Activated CD4-positive, alpha-beta T cell treated with anti-CD3 and anti-CD28 coated beads, Interleukin-2, amount 50 U/mL, for 4 hours (primary cell): ENCODE measurements around the gene GTF2F2.

Experiments used
- DNase-seq, 2 experiments: peaks; one replicate each; pipeline ENCODE4 v3.0.0-alpha.2; 2020

The GTF2F2 gene

GRCh38 chr13:45132369-45133064 is 12.2 kb downstream of the GTF2F2 start:
- DNase-seq: no peak

DNA sequence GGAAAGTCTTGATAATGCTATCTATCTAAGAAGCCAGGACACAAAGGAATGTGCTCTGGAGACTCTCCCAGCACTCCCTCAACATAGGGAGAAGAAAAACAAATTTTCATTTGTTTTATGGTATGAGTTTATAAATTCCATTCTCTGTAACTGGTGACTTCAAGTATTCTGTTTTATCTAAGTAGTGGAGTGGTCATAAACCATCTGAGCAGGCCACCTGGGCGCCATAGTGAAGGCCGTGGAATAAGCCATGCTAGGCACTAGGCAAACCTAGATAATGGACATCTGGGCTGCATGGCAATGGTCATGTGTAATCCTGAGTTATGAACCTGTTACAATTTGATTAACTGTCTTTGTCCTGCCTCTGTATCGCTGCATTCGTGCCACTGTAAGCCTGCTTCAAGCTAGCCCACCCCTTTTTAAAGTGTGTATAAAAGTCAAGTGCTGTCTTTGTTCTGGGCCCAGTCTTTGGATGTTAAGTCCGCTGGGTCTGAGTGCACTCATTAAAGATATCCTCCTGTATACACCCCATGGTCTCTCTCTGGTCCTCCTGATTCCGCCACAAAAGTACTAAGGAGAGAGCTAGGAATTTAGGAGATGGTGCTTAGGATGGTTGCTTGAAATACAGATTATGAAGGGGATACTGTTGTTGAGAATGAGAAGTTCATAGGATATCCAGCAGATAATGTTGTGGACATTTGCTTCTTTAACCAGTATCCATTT is 13.2 kb downstream of the GTF2F2 start:
- no peak for DNase-seq

DNA sequence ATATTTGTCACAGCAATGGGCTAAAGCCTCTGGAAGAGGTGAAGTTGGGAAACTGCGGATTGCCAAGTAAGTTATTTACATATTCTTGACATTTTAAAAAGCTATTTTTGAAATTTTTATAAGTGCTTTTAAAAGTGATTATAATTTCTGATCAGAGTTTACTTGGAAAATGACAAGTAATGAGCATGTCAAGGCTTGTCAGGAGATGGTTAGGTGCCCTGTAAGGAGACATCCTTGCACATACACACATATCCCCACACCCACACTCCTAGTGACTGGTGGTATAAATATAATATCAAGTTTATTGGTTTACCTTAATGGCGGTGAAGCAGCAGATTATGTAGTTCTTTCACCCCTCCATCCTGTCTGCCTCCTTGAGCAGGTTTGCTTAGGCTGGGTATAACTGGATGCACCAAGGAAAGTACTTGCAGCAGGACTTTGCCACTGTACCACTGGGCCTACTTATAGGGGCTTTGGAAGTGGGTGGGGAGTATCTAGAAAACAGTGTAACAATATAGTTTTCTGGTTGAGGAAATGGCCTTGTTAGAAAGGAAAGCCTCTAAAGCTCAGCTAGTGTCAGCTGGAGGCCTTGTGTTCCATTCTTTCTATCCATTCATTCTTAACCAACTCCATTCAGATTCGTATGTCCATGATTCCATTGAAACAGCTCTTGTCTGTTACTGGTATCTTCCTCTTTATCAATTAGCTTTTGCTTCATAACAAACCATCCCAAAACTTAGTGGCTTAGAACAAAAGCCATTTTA is 16.6 kb downstream of the GTF2F2 start:
- no peak for DNase-seq

DNA sequence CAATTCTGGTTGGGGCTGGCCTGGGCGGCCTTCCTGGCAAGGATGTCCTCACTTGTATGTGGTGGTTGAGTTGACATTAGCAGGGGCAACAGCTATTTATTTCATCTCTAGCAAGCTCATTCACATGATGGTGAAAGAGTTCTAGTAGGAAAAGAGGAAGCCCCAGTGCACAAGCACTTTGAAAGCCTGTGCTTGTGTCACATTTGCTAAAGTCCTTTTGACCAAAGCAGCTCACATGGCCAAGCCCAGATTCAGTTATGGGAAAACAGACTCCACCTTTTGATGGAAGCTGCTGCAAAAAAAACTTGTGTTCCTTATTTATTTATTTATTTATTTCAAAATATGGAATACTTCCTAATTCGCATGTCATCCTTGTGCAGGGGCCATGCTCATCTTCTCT is 17.2 kb downstream of the GTF2F2 start:
- DNase-seq: no peak

GRCh38 chr13:45138282-45138681 is 18.0 kb downstream of the GTF2F2 start:
- no peak for DNase-seq

- DNase-seq: no peak
Observed at GRCh38 chr13:45141369-45141768, 21.1 kb downstream of the GTF2F2 start.

GRCh38 chr13:45142440-45143345 is 22.4 kb downstream of the GTF2F2 start:
- no peak for DNase-seq

DNA sequence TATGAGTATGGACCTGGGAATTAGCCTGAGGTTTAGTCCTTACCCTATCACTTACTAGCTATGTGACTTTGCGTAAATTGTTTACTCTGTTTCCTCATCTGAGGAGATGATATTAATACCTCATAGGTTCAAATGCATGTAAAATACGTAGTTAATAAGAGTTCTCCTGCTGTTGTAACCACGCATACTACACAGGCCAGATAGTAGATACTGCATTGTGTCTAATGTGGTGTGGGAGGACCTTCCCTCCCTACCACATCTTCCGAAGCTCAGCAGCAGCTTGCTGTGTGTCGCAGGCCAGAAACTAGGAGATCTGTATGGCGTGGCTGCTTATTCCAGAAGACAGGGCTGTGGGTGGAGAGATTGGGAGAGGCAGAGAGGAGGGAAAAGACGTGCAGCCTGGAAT is 23.0 kb downstream of the GTF2F2 start:
- DNase-seq: no peak

GRCh38 chr13:45149964-45150363 is 29.7 kb downstream of the GTF2F2 start:
- DNase-seq: no peak

GRCh38 chr13:45156565-45157361 is 36.5 kb downstream of the GTF2F2 start:
- DNase-seq: no peak

GRCh38 chr13:45162194-45162593 is 41.9 kb downstream of the GTF2F2 start:
- no peak for DNase-seq

GRCh38 chr13:45162821-45163220 is 42.5 kb downstream of the GTF2F2 start:
- DNase-seq: no peak

DNA sequence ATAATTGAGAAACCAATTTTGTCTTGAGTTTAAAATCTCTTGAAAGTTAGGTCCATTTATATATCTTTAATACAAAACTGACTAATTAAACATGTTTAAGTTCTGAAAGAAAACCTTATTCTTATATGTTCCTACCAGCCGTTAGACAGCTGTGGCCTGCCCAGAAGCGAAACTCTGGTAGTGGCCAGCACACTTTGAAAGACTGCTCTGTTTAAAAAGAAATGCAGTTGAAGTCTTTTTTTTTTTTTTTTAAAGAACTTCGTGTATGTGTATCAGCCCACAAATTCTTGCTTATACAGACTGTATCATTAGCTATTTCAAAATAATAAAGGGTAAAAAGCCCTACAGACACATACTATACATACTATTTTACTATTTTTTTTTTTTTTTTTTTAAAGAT is 46.5 kb downstream of the GTF2F2 start:
- DNase-seq: no peak

DNA sequence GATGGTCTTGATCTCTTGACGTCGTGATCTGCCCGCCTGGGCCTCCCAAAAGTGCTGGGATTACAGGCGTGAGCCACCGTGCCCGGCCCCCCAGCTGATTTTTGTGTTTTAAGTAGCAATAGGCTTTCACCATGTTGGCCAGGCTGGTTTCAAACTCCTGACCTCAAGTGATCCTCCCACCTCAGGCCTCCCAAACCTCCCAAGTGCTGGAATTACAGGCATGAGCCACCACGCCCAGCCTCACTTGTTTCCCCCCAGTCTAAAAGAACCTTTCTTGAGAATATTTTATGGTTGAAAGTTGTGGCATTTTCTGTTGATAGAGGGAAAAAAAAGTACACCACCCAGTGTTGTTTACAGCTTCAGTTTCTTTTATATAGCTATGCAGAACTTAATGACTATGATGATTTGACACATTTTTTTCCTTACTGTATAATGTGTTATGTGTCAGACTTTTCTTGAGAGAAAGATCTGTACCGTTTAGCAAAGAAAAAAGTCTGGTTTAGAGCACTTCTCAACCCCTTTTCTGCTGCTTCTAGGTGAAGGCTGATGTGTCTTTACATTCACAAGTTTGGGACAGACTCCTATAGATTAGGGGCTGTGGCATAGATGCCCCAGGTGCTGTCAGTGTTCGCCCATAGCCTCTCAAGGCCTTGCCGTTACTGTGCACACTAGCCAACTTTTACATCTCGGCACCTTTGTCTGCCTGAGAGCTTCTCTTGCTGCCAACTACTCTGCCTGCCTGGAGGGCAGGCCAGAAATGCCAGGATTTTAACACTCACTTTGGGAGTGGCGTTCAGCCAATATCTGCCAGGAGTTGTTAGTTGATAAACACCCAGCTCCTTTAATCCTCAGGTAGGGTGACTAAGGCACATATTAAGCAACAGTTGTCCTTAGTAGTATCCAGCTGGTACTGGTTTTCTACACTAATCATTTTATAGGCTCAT is 47.6 kb downstream of the GTF2F2 start:
- DNase-seq: no peak

GRCh38 chr13:45168555-45168930 is 48.2 kb downstream of the GTF2F2 start:
- no peak for DNase-seq

DNA sequence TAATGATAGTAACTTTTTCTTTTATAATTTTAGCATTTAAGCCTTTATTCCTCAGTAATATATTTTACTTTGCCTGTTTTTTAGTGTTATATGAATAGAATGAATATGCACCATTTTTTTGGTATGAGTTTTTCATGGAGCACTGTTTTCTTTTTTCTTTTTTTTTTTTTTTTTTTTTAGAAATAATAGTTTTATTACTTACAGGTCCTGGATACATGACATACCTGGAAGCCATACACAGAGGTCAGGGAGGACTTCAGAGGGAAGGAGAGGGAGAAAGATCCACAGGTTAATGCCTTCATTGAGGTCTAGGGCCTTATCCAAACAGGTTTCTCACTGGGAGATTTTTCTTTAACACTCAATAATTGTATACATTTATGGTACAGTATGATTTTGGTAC is 54.2 kb downstream of the GTF2F2 start:
- DNase-seq: no peak

DNA sequence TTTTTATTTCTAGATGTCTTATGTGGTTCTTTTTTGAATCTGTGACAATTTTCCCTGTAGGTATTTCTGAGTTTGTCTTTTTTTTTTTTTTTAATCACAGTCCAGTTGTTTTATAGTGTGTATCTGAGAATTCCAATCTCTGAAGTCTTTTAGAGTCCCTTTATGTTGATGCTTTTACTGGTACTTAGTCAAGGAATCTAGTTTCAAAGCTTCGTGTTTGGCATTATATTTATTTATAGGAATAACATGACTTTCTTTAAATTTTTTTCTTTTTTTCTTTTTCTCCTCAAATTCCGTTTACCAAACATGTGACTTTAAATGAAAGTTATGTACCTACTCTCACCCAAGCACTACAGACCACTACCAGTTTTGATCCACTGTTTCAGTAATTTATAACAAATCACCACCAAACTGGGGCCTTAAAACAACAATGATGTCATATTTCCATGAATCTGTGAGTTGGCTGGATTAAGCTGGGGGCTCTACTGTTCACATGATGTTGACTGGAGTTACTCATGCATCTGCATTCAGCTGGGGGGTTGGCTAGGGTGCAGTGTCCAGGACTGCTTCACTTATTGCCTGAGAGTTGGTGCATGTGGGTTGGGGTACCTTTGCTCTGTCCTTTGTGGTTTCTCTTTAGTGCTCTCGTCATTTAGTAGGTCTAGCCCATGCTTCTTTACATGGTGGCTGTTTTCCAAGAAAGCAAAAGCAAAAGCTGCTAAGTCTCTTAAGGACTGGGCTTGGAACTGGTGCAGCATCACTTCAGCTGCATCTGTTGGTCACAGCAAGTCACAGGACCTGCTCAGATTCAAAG is 58.2 kb downstream of the GTF2F2 start:
- DNase-seq: no peak

- DNase-seq: no peak
Observed at GRCh38 chr13:45179428-45179827, 59.1 kb downstream of the GTF2F2 start.

DNA sequence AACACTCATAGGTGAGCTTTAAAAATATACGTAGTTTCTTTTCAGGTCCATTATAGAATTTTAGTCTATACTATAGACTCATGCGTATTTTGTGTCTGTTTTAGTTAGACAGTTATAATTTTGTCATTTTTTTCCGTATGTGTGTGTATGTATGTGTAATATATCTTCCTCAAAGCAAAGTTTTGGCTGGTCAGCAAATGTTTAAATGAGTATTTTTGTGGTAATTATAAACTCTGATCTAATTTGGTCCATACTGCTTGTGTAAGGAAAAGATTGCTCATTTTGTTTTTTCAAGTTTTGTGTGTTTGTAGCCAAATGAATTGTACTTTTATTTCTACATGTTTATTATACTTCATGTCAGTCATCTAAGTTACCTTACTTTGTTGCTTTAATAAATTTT is 60.0 kb downstream of the GTF2F2 start:
- DNase-seq: no peak
